Stimulated activated CD4-positive, alpha-beta T cell treated with anti-CD3 and anti-CD28 coated beads, Interleukin-12 subunit alpha, Interleukin-12 subunit beta, amount 100 ng/mL, for 24 hours (primary cell): ENCODE measurements around the gene MYB.
"Not testable (repeated sequence)": the region's sequence is repeated elsewhere in the genome, so short reads cannot be mapped to it uniquely, and the experiment has no call there.

Experiments used
- DNase-seq, 2 experiments: peaks; one replicate each; pipeline ENCODE4 v3.0.0-alpha.2; 2020; ENCODE audit warnings: low read depth in 2 of 2

The MYB gene

DNA sequence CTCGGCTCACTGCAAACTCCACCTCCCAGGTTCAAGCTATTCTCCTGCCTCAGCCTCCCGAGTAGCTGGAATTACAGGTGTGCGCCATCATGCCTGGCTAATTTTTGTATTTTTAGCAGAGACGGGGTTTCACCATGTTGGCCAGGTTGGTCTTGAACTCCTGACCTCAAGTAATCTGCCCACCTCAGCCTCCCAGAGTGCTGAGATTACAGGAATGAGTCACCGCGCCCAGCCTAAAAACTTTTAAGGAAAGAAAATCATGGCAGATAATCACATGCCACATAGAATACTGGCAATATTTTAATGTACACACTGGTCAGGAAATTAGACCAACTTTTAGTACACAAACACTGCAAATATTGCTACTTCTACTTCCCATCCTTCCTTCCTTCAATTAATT is 16.7 kb upstream of the MYB start:
- not testable (repeated sequence) for DNase-seq

- DNase-seq, result no peak
Observed at GRCh38 chr6:135165031-135165430, 16.1 kb upstream of the MYB start.

- DNase-seq, result no peak
Observed at GRCh38 chr6:135166515-135166914, 14.6 kb upstream of the MYB start.

DNA sequence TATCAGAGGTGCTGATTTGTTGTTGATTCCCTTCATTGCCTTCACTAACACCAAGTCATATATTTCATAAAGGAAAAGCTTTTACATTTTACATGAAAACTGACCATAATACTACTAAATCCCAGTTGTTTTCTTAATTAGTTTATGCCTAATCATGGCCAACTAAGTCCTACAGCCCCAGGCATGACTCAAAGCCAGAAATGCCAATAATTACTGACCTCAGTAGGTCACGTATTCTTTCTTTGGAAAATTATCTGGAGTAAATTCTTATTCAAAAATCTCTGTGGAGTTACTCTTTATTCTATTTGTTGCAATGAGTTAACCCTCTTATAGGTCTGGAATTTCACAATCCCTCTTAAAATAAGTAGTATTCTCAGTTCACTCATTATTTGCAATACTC is 13.5 kb upstream of the MYB start:
- no peak for DNase-seq

GRCh38 chr6:135168766-135169165 is 12.3 kb upstream of the MYB start:
- DNase-seq, result no peak

DNA sequence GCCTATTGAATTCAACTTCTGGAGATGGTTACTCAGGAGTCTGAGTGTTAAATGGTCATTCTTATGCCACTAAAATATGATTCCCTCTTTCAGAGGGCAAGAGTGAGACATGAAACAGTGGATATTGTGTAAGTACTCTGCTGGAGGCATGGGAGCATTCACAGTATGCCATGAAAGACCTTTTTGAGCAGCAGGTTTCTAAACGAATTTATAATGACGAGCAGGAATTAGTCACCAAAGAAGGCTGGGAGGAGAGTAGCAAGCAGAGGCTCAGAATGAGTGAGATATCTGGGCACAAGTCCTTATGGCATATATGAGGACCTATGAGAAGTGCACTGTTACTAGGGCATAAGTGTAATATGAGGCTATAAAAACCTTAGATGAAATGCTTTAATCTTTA is 10.9 kb upstream of the MYB start:
- DNase-seq, result no peak

DNA sequence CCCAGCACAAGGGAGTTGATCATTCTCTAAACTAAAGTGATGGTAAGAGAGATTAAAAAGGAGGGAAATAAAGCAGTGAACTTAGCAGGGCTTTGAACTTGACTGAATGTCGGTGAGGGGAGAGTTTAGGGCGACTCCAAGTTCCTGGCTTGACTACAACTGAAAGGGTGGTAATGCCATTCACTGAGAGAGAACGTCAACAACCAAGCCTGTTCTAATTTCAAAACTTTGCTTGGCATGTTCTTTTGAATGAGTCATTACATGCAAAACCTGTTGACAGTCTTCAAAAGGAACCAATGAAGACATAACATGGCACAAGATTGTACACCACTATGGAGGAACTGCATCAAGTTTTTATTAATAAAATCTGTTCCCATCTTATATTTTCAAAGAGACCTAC is 10.3 kb upstream of the MYB start:
- DNase-seq, result no peak

DNA sequence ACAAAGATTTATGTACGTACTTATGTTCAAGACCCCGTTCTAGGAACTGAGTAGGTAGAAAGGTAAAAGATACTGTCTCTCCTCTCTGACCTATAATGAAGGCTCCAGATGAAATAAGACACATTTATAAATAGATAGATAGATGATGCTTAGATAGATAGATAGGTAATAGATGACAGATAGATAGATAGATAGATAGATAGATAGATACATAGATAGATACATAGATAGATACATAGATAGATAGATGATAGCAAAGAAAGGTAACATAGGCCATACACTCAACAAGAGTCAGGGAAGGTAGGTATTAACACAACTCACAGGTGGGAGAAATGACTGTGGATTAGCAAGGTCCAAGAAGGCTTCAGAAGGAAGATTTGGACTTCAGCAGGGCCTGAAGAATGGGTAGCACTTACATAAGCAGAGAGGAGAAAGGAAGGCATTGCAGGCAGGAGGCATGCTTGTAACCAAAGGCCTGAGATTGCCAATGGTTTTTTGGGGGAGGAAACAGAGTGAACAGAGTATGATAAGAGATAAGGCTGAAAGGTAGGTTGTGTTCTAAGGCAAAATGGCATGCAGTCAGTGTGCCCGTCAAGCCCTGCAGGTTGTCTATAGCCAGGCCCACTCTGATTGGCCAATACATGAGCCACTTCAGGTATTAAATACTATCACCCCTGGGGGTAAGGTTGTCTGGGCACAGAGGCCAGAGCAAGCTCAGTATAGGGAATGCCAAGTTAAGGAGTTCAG is 7.7 kb upstream of the MYB start:
- DNase-seq, result no peak

- DNase-seq, result no peak
Observed at GRCh38 chr6:135173989-135174484, 7.1 kb upstream of the MYB start.

GRCh38 chr6:135176058-135176457 is 5.0 kb upstream of the MYB start:
- no peak for DNase-seq

GRCh38 chr6:135176464-135176863 is 4.6 kb upstream of the MYB start:
- DNase-seq, result no peak

GRCh38 chr6:135179372-135179771 is 1.7 kb upstream of the MYB start:
- DNase-seq, result no peak

GRCh38 chr6:135179920-135180541 is 1.1 kb upstream of the MYB start:
- DNase-seq, result no peak

GRCh38 chr6:135181333-135182070 is 394 bp downstream of the MYB start:
- no peak for DNase-seq

- DNase-seq, result peak; percentile 23 to 35
Observed at GRCh38 chr6:135182071-135183001, 1.2 kb downstream of the MYB start.

- DNase-seq, result peak; percentile 41 to 64
Observed at GRCh38 chr6:135183002-135183531, 2.0 kb downstream of the MYB start.

- peak; percentile 65 to 73 for DNase-seq
Observed at GRCh38 chr6:135183532-135184440, 2.7 kb downstream of the MYB start.

- DNase-seq, result no peak
Observed at GRCh38 chr6:135185483-135185882, 4.4 kb downstream of the MYB start.

- DNase-seq, result no peak
Observed at GRCh38 chr6:135186255-135186654, 5.1 kb downstream of the MYB start.

DNA sequence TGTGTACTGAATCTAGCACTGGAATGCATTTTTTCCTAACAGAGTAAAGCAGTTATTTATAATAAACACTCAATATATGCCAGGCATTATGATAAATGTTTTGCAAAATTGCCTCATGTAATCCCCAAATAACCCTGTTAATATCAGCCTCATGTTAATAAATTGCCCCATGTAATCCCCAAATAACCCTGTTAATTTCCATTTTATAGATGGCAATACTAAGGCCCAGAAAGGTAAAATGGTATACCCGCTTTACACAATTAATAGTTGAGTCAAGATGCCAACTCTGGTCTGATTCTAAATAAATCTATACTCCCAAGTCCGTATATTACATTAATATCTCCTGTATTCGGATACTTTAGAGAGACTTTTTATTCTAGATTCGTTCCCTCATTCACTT is 6.3 kb downstream of the MYB start:
- no peak for DNase-seq
